GM15510 (cell line): ENCODE measurements around the gene SLC9A2.

Source experiments
- POLR2A ChIP-seq: IDR thresholded peaks from 3 replicates; pipeline ENCODE4 v1.6.1; 2011; ENCODE audit warnings: borderline replicate concordance; ENCODE audit not compliant: insufficient read length; ENCODE audit errors: extremely low read depth

The SLC9A2 gene

GRCh38 chr2:102603904-102604303 is 15.4 kb upstream of the SLC9A2 start:
- no peak for TF ChIP-seq POLR2A

GRCh38 chr2:102604769-102605168 is 14.6 kb upstream of the SLC9A2 start:
- no peak for TF ChIP-seq POLR2A

- TF ChIP-seq POLR2A = no peak
Measured at GRCh38 chr2:102606353-102606752, 13.0 kb upstream of the SLC9A2 start.

GRCh38 chr2:102615620-102616436 is 3.5 kb upstream of the SLC9A2 start:
- TF ChIP-seq POLR2A = no peak

GRCh38 chr2:102618452-102619413 is 620 bp upstream of the SLC9A2 start:
- TF ChIP-seq POLR2A = no peak

- no peak for TF ChIP-seq POLR2A
Measured at GRCh38 chr2:102620332-102620731, 979 bp downstream of the SLC9A2 start.

- TF ChIP-seq POLR2A = no peak
Measured at GRCh38 chr2:102621630-102622029, 2.3 kb downstream of the SLC9A2 start.

- no peak for TF ChIP-seq POLR2A
Measured at GRCh38 chr2:102622646-102623045, 3.3 kb downstream of the SLC9A2 start.

- TF ChIP-seq POLR2A = no peak
Measured at GRCh38 chr2:102630458-102630857, 11.1 kb downstream of the SLC9A2 start.

- no peak for TF ChIP-seq POLR2A
Measured at GRCh38 chr2:102632380-102633175, 13.2 kb downstream of the SLC9A2 start.

GRCh38 chr2:102634831-102635241 is 15.5 kb downstream of the SLC9A2 start:
- TF ChIP-seq POLR2A = no peak

- TF ChIP-seq POLR2A = no peak
Measured at GRCh38 chr2:102635317-102635716, 16.0 kb downstream of the SLC9A2 start.

- TF ChIP-seq POLR2A = no peak
Measured at GRCh38 chr2:102636283-102636907, 17.0 kb downstream of the SLC9A2 start.

GRCh38 chr2:102637358-102637757 is 18.0 kb downstream of the SLC9A2 start:
- TF ChIP-seq POLR2A = no peak

GRCh38 chr2:102639429-102639828 is 20.1 kb downstream of the SLC9A2 start:
- TF ChIP-seq POLR2A = no peak

GRCh38 chr2:102652126-102652525 is 32.8 kb downstream of the SLC9A2 start:
- TF ChIP-seq POLR2A = no peak
